ENCODE results near the gene C17orf113.
"Not testable (repeated sequence)": the region's sequence is repeated elsewhere in the genome, so short reads cannot be mapped to it uniquely, and the experiment has no call there.

Gene C17orf113

DNA sequence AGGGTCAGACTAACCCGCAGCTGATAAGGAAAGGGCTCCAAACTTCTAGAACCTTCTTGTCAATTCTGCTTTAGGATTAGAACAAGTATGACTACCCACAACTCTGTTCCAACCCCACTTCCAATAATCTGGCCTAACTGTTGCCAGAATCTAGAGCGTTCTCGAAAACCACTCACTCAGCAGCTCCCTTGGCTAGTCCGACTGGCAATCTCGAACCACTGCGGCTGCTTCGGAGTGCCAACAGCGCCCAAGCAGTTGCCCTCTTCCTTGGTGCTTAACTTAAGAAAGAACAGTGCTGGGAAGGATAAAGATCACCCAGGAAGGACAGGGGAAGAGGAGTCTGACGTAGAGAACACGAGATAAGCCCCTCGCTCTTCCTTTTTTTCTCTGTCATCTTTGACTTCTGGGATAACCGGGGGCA lies 34.0 kb downstream of the C17orf113 start:
- DNase-seq: peak; percentile 16

DNA sequence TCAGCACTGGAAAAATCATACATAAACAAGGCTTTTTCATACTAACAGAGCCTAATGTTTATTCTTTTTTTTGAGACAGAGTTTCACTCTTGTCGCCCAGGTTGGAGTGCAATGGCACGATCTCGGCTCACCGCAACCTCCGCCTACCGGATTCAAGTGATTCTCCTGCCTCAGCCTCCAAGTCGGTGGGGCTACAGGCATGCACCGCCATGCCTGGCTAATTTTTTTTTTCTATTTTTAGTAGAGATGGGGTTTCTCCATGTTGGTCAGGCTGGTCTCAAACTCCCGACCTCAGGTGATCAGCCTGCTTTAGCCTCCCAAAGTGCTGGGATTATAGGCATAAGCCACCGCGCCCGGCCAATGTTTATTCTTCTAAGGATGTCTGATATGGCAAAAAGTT lies 36.7 kb downstream of the C17orf113 start:
- DNase-seq: not testable (repeated sequence)

DNA sequence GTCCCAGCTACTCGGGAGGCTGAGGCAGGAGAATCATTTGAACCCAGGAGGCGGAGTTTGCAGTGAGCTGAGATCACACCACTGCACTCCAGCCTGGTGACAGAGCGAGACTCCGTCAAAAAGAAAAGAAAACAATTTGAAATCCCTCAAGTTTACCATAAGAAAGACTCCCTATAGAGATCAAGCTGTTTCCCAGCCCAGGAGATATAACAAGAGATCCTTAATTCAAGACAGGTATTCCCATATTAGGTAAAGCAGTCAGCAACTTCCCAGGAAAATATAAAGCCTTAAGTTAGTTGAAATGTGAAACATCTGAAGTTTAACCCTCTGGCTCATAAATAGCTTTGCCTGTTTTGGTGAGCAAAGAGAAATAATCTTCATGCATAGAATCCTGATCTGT lies 38.0 kb downstream of the C17orf113 start:
- not testable (repeated sequence) for DNase-seq

DNA sequence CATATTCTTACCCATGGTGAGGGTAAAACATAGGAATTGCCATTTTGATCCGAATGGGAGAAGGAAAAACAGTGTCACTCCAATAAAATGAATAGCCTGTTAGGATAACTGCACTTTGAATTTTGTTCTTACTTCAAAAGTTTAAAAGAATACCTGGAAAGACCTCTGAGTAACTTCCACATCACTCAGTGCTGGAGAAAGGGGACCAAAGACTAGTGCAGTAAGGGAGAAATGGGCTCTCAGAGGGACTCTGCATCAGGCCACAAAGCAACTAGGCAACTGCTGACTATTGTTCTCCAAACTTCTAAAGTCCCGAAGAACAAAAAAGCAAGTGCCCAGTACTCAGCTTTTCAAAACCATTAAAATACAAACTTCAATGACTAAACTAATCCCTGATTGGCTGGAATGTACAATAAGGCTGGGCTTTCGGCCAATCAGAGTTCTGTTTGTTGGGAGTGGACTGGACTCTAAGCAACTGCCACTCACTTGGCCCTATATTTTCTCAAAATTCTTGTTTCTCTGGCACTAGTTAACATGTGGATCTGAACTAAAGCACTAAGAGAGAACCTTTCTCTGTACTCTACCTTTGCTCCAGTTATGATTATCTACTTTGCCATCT lies 39.4 kb downstream of the C17orf113 start:
- no peak for DNase-seq

DNA sequence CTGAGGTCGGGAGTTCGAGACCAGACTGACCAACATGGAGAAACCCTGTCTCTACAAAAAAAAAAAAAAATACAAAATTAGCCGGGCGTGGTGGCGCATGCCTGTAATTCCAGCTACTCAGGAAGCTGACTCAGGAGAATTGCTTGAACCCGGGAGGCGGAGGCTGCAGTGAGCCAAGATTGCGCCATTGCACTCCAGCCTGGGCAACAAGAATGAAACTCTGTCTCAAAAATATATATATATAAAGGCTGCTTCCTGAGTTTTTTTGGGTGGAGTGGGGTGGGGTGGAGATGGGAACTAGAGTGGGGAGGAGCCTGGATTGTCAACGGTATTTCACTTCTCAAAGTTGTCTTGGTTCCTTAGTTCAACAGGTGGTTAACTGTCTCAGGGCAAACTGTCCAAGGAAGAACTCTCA lies 40.1 kb downstream of the C17orf113 start:
- not testable (repeated sequence) for DNase-seq

DNA sequence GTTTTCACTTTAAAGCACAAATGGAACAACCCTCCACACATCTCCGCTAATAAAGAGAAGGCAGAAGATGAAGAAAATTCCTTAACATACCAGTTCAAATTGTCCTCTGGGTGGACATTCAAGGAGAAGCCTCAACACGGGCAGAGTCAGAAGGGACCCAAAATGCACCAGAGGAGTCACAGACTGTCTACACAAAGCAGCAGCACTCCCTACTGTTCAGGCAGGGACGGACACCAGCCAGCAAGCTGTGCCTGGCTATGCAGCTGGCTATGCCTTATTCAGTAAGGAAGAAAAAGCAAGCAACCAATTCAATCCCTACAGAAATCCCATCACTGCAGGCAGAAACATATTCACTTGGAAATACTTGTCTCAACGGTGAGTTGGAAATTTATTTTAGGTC lies 41.2 kb downstream of the C17orf113 start:
- no peak for DNase-seq

DNA sequence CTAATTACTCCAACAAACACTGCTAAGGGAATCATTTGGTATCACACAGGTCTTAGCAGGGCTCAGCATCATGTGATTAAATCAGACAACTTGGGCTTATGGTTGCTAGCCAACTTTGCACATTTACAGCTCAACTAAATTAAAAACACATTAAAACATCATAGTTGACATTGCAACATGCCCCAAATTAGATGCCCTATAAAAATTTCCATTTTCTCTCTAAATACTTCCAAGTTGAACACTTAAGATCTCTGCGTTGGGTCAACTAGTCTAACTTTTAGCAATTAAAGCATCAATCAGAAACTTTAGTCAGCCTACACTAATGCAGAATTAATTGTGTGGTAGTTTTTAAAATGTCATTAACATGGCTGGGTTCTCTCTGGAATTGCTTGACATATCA lies 45.2 kb downstream of the C17orf113 start:
- no peak for DNase-seq

DNA sequence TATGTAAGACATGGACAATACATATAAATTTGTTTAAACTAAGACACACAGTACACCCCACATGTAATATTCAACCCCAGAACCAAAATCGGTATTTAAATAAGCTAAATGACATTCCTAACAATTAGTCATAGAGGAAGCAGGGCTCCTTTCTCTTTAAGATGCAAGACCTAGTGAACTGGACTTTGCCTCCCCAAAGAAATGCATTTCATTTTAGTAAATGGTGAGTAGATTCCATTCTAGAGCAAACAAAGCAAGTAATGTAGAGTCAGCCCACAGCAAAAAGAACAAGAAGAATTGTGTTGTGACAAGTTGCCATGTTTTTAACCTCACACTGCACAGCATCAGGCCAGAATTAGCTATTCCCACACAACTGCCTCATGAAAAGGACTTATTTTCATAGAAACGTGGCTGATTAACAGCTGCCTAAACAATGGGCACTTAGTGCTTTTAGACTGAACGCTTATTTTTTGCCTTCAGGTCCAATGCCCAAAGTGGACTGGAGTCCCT lies 47.6 kb downstream of the C17orf113 start:
- DNase-seq: no peak

DNA sequence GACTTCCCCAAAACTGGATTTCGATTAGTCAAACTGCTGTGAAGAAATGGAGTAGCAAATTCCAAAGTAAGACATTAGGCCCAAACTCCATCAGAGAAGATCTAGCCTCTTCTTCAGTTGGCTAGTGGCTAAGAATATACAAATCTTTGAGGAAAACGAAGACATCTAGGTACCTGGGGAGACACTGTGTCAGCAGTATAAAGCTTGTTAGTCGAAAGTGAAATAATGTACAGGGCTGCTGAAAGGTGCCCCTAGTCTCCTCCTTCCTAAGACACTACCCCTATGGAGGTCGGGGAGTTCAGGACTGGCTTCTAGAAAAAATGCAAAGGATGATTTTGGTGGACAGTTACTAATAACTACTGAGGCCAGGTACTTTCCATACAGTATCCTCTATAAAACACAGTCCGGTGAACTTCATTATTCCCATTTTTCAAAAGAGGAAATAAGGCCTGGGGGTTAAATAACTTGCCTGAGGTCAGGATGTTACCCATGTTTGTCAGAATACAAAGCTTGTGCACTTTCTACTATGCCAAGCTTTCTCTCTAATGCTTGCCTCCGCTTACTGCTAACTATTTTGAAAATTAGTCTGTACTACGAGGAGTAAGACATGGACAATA lies 48.1 kb downstream of the C17orf113 start:
- no peak for DNase-seq

DNA sequence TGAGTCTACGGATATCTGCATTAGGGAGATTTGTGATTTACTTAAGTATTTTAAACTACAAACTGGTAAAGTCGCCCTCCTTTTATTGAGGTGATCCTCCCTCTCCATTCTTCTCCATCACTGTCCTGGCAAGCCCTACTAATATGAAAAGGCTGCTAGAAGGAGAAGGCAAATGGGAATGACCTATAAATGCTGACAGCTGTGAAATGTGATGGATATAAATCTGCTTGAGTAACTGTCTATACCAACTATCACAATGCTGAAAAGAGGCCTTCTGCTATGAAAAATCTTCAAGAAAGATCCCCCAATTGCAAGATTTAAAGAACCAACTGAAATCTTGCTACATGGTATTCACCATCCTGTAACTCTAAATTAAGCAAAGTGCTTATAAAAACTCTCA lies 48.7 kb downstream of the C17orf113 start:
- no peak for DNase-seq

DNA sequence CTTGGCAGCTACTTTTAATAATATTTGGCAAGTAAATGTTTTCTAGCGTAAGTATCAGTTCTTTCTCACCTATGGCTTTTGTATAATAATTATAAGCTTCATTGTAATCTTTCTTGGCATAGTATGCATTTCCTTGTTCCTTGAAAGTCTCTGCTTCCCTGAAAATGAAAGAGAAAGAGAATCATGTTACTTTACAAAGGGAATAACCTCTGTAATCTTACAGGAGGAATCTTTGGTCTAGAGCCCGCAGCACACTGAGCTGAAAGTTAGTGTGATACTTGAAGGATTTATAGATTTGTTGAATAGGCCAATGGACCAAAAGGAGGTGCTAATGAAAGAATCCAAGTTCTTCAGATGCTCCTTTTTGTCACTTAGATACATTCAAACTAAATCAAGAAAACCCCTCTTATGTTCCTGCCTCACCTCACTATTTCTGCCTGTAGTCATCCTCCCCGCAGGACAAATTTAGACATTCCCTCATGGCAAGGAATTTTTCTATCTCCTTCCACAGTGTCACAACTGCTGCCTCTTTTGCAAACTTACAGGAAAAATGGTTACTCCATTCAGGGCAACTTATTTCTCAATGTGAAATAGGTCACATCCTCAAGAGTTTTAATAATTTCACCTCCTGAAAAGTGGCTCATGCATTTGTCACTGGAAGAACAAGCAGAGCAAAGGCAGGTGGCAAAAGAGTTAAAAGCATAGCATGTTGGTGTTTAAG lies 49.8 kb downstream of the C17orf113 start:
- DNase-seq: no peak

DNA sequence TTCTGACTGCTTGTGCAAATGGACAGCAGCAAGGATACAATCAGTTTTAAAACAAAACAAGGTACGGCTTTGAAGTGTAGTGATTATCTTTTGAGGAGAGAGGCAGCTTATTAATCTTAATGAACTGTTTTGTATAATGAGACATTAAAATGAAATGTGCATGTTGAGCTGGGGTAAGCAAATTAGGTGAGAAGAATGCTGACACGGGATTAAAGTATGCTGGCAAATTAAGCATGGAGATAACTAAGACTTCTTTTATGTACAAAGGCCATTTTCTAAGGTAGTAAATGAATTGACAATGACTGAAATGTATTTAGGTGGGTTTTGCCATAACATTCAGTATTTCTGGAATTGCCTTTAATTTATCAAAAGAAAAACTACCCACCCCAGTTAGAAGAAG lies 51.9 kb downstream of the C17orf113 start:
- DNase-seq: no peak

DNA sequence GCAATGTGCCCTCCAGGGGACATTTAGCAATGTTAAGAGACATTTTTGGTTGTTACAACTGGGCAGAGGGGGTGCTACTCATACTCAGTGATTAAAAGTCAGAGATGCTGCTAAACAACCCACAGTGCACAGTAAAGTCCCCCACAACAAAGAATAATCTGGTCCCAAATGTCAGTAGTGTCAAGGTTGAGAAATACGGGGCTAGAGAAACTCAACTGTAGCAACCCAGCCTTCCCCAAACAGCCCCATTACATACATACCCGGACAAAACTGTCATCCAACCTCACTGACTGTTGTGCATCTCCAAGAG lies 53.6 kb downstream of the C17orf113 start:
- no peak for DNase-seq

DNA sequence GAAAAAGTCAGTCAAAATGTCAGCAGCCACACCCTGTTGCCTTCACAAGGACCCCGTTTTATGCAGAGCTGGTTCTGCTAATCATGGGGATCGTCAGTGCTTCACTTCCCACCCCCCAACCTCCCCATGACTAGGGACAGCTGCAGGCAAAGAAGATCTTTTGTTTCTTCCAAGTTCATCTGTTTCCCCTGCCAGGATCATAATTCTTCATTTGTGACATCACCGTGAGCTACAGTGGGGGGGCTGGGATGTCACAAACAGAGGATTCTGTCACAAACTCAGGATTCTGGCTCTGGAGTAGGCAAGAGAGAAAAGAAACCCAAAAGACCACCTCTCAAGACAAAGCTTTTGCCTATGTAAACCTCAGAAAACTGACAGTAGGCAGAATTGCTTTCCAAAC lies 57.8 kb downstream of the C17orf113 start:
- no peak for DNase-seq

DNA sequence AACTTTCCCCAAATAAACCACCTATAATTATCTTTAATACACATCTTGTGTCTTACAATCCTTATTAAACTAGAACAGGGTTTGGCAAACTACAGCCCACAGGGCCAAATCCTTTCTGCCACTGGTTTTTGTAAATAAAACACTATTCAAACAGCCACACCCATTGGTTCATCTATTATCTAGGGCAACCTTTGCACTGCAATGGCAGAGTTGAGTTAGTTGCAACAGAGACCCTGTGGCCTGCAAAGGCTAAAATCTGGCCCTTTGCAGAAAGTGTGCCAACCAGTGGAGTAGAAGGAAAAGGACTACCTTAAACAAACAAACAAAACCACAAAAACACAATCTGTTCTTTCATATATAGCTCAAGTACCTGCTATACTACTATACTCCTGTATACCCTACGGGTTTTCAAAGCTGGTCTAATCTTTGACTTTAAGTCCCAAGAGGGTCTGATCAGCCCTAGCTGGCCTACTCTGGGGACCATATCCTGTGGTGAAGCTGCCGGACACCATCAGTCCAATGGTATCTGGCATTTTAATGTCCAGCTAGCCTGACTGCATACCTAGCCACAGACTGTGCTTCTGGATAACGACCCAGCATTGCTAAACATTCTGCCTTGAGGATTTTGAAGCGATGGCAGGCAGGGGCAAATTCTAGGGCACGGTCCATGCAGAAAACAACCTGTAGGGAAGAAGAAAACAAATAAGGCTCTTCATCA lies 60.5 kb downstream of the C17orf113 start:
- no peak for DNase-seq

DNA sequence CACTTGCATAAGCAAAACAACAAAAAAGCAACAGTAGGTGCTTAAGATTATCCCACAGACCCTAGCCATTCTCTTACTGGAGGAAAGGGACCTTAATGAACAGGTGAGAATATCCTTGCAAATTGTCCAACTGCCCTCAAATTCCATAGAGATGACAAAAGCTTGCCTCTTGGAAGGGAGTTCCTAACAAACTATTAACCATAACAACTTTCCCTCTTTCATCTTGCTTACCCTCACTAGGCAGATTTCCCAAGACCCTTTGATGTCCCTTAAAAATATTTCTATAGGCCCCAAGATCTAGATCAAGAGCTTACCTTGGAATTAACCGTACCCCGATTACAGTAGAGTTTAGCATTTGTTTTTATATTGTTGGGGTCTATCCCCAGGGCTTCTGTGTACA lies 62.0 kb downstream of the C17orf113 start:
- no peak for DNase-seq

Measured in CD4-positive, alpha-beta T cell treated with Interleukin-17A for 4 hours (primary cell).